ENCODE measurements around the gene SLC9A9. TPM values are rescaled to one million over a fixed set of nuclear protein-coding genes. Genes with fewer than 3 reads are reported as not detected.

SLC9A9 gene
- total and polyA plus RNA-seq, 2 of the 8 experiments (the other 6 are each of a cell fraction or from before 2014, with no cell fraction given) = 0.48 to 1.1 TPM

- Histone ChIP-seq H4K20me1 (replicated peaks in 1 of 2; ENCODE audit: control insufficient read depth in 1 of 2, insufficient read depth in 2 of 2, low read length in 2 of 2) (no peaks in the 10 kb centered on the region), H3K79me2 (ENCODE audit: control insufficient read depth in 1 of 2, insufficient read depth in 2 of 2, low read length in 2 of 2) (no peaks in the 10 kb centered on the region), H3K56ac (replicated peaks; ENCODE audit: insufficient read length, low read depth, low read length) (no peak overlapping the region), H3K14ac (ENCODE audit: insufficient read length) (no peak overlapping the region), H3K23me2 (ENCODE audit: low read depth, low read length) (no peaks in the 10 kb centered on the region), H2BK15ac (ENCODE audit: low read length) (no peak overlapping the region), H2BK5ac (ENCODE audit: low read depth, low read length) (no peak overlapping the region), H2AFZ (ENCODE audit: low read length) (no peak overlapping the region), H4K8ac (ENCODE audit: extremely low read depth, insufficient read depth, low read length) (no peak overlapping the region), H3K4me3 (ENCODE audit: extremely low read depth in 1 of 4, insufficient read depth in 2 of 4, low read depth in 3 of 4, low read length in 4 of 4) (no peak overlapping the region), H3K18ac (ENCODE audit: extremely low read depth, low read length) (no peak overlapping the region), H3K36me3 (ENCODE audit: control insufficient read depth in 2 of 4, insufficient read depth in 4 of 4, low read length in 3 of 4) (no peaks in the 10 kb centered on the region), H3K4me1 (replicated peaks in 1 of 4; ENCODE audit: control insufficient read depth in 3 of 4, insufficient read depth in 4 of 4, low read length in 3 of 4) (no peaks in the 10 kb centered on the region), H3K4me2 (ENCODE audit: insufficient read depth in 1 of 2, low read depth in 2 of 2, low read length in 2 of 2) (no peak overlapping the region), H3K9me3 (ENCODE audit: insufficient read depth in 2 of 2, low read depth in 1 of 2, low read length in 1 of 2) (peaks cover 7 to 11% of the 10 kb centered on the region in 2 experiments), H4K5ac (ENCODE audit: insufficient read length, low read depth, low read length) (no peak overlapping the region), H2AK5ac (ENCODE audit: low read depth, low read length) (no peak overlapping the region), H4K91ac (replicated peaks; ENCODE audit: insufficient read length, low read length) (no peak overlapping the region), H3K79me1 (ENCODE audit: low read depth, low read length) (no peaks in the 10 kb centered on the region), H3K27me3 (replicated peaks in 1 of 4; ENCODE audit: control insufficient read depth in 3 of 4, extremely low read depth in 1 of 4, insufficient read depth in 3 of 4, low read length in 3 of 4) (no peaks in the 10 kb centered on the region), H2BK120ac (replicated peaks; ENCODE audit: low read depth, low read length) (no peak overlapping the region), H3K27ac (ENCODE audit: low read depth, low read length) (no peak overlapping the region), H3K4ac (replicated peaks; ENCODE audit: insufficient read length, low read depth, low read length) (no peak overlapping the region), H3K9ac (replicated peaks in 1 of 4; ENCODE audit: extremely low read depth in 1 of 4, low read depth in 3 of 4, low read length in 3 of 4) (no peak overlapping the region), H2BK12ac (ENCODE audit: low read depth, low read length) (no peak overlapping the region), H3K23ac (ENCODE audit: insufficient read length) (no peak overlapping the region), H2BK20ac (ENCODE audit: low read length) (no peak overlapping the region)
- CTCF ChIA-PET (ENCODE audit: partially characterized antibody) = interaction anchor here (0.7 to 1.8 kb wide), 3 partner anchors 22 to 185 kb away, joined by 3 to 4 read pairs (median 3); no protein-coding TSS in a partner anchor
- TF ChIP-seq ZNF274 (IDR thresholded peaks at IDR 0.05; ENCODE audit: borderline replicate concordance, extremely low read depth, low read length) (no peak), GTF2F1 (IDR thresholded peaks at IDR 0.05; ENCODE audit: borderline replicate concordance, low read depth, low read length) (no peak)
- DNase-seq (ENCODE audit: low read depth in 1 of 2, low spot score in 2 of 2) (no peak), FAIRE-seq (no peak)
- POLR2A ChIA-PET (ENCODE audit: partially characterized antibody) = interaction anchor here (0.6 kb wide), 1 partner anchor 10 kb away, joined by 3 read pairs; no protein-coding TSS in a partner anchor
- WGBS, 2 experiments (ENCODE audit: extremely low coverage in 1 of 2, insufficient coverage in 1 of 2, insufficient read length in 1 of 2, insufficient replicate concordance in 2 of 2, low coverage in 1 of 2, low lambda C conversion rate in 2 of 2, missing lambda C conversion rate in 1 of 2) = 93% methylated on average over 4 of the region's 4 CpGs; no CpG with 5 or more reads in 1 of the 2 experiments
Measured at GRCh38 chr3:143619231-143619630, 229.0 kb downstream of the SLC9A9 start.
